GM12878 (cell line): ENCODE measurements around the gene FGD5. TPM values are rescaled to one million over a fixed set of nuclear protein-coding genes. Genes with fewer than 3 reads are reported as not detected.

ENCODE experiments used
- ATAC-seq: fragments of 200-7000 bp; cut with Tn5 transposase; 3 replicates; pipeline ENCODE4 v1.9.1; 2020; ENCODE audit warnings: mild to moderate bottlenecking, moderate library complexity
- BruUV-seq: library from RNA; stranded (reverse); fragments of 400-500 nt; replicated peaks from 2 replicates; lab custom pipeline; 2021; lab: Mats Ljungman, UMichigan
- CTCF ChIA-PET: fragments of 300-600 bp; sonication (Branson Sonifier 250); formaldehyde crosslinking; extraction: SDS; loops from one replicate; lab custom pipeline; 2021; ENCODE audit warnings: inconsistent platforms; lab: Yijun Ruan, JAX
- POLR2A ChIA-PET: fragments of 350-600 bp; formaldehyde crosslinking; extraction: SDS; loops from one replicate; lab custom pipeline; 2021; ENCODE audit warnings: inconsistent platforms; lab: Charles Lee
- RAD21 ChIA-PET: fragments of 300-600 bp; sonication (Branson Sonifier 250); formaldehyde crosslinking; loops from one replicate; lab custom pipeline; 2023; ENCODE audit warnings: antibody characterized with exemption; ENCODE audit not compliant: unreplicated experiment; lab: Charles Lee
- SMC1A ChIA-PET: fragments of 300-600 bp; sonication (Branson Sonifier 250); formaldehyde crosslinking; loops from one replicate; lab custom pipeline; 2023; ENCODE audit not compliant: unreplicated experiment, uncharacterized antibody; lab: Charles Lee
- DNase-seq: peaks from one replicate; pipeline ENCODE4 v3.0.0-alpha.2; 2011; ENCODE audit warnings: low read depth, low spot score
- FAIRE-seq: peaks from 3 replicates; lab custom pipeline; 2011; peaks lifted over from hg19 to GRCh38; lab: Jason Lieb, UNC
- H2AFZ ChIP-seq: 2 replicates; pipeline ENCODE4 v1.6.0; 2011; ENCODE audit warnings: low read depth, low read length, control low read depth; ENCODE audit not compliant: control insufficient read depth
- H3K27ac ChIP-seq: 2 replicates; pipeline ENCODE4 v1.5.1; 2011; ENCODE audit warnings: control low read depth; ENCODE audit not compliant: control insufficient read depth, insufficient read depth
- H3K27me3 ChIP-seq, 2 experiments: replicated peaks in 1 of 2; 2 replicates each; pipeline versions ENCODE4 v1.6.0 to v1.6.1; 2011; ENCODE audit warnings: low read length in 1 of 2; ENCODE audit not compliant: control insufficient read depth in 2 of 2, insufficient read depth in 2 of 2
- H3K36me3 ChIP-seq, 2 experiments: 2 replicates each; pipeline ENCODE4 v1.5.1; 2011; ENCODE audit warnings: low read length in 1 of 2; ENCODE audit not compliant: control insufficient read depth in 2 of 2, insufficient read depth in 2 of 2
- H3K4me1 ChIP-seq: 2 replicates; pipeline ENCODE4 v1.6.1; 2011; ENCODE audit warnings: mild to moderate bottlenecking, low read length, moderate library complexity, mixed read lengths; ENCODE audit not compliant: control insufficient read depth, insufficient read depth
- H3K4me2 ChIP-seq: 2 replicates; pipeline ENCODE4 v1.6.0; 2011; ENCODE audit warnings: control low read depth; ENCODE audit not compliant: control insufficient read depth, insufficient read depth
- H3K4me3 ChIP-seq: fragments of 200-600 bp; sonication (generic); 2 replicates; pipeline ENCODE4 v1.5.1; 2016
- H3K79me2 ChIP-seq: 2 replicates; pipeline ENCODE4 v1.6.0; 2011; ENCODE audit warnings: low read length; ENCODE audit not compliant: control insufficient read depth, insufficient read depth
- H3K9ac ChIP-seq: 2 replicates; pipeline ENCODE4 v1.8.0; 2011; ENCODE audit warnings: low read length, control low read depth, mixed read lengths; ENCODE audit not compliant: control insufficient read depth, insufficient read depth
- H3K9me3 ChIP-seq: replicated peaks from 3 replicates; pipeline ENCODE4 v1.5.1; 2011; ENCODE audit warnings: mild to moderate bottlenecking, low read length; ENCODE audit not compliant: control insufficient read depth, insufficient read depth
- H4K20me1 ChIP-seq: 2 replicates; pipeline ENCODE4 v1.6.0; 2011; ENCODE audit not compliant: control insufficient read depth, insufficient read depth
- CBFB ChIP-seq: IDR thresholded peaks from 2 replicates; pipeline ENCODE4 v1.6.1; 2016; ENCODE audit warnings: antibody characterized with exemption, low read depth
- ESRRA ChIP-seq: IDR thresholded peaks from 2 replicates; pipeline ENCODE4 v1.6.1; 2012; ENCODE audit warnings: mild to moderate bottlenecking, low read length, improper control_type of control experiment
- FOXK2 ChIP-seq: fragments of 450-650 bp; IDR thresholded peaks from 2 replicates; pipeline ENCODE4 v1.6.1; 2017; ENCODE audit warnings: mild to moderate bottlenecking, moderate library complexity
- NFXL1 ChIP-seq: fragments of 450-650 bp; IDR thresholded peaks from 2 replicates; pipeline ENCODE4 v1.6.1; 2017; ENCODE audit warnings: antibody characterized with exemption, mild to moderate bottlenecking, borderline replicate concordance
- NR2C1 ChIP-seq: fragments of 450-650 bp; IDR thresholded peaks from 2 replicates; pipeline ENCODE4 v1.6.1; 2017; ENCODE audit warnings: antibody characterized with exemption, mild to moderate bottlenecking, moderate library complexity
- SMAD5 ChIP-seq: IDR thresholded peaks from 2 replicates; pipeline ENCODE4 v1.6.1; 2016; ENCODE audit warnings: antibody characterized with exemption, low read depth
- SREBF1 ChIP-seq: IDR thresholded peaks from 2 replicates; pipeline ENCODE4 v1.6.1; 2012; ENCODE audit warnings: mild to moderate bottlenecking, low read length
- USF2 ChIP-seq: IDR thresholded peaks from 2 replicates; pipeline ENCODE4 v1.6.1; 2011; ENCODE audit warnings: low read depth, low read length, improper control_type of control experiment, borderline replicate concordance
- ZBTB4 ChIP-seq: fragments of 450-650 bp; formaldehyde crosslinking; IDR thresholded peaks from 2 replicates; pipeline ENCODE4 v1.4.0; 2022; ENCODE audit warnings: mild to moderate bottlenecking, moderate library complexity
- ZNF24 ChIP-seq: fragments of 450-650 bp; IDR thresholded peaks from 2 replicates; pipeline ENCODE4 v1.6.1; 2017; ENCODE audit warnings: antibody characterized with exemption, mild to moderate bottlenecking
- WGBS: methylation state at CpG from one replicate; pipeline ENCODE4 v1.1.6; 2016; ENCODE audit warnings: low lambda C conversion rate; ENCODE audit not compliant: insufficient replicate concordance, insufficient coverage; ENCODE audit errors: missing lambda C conversion rate; 5-methylcytosine and 5-hydroxymethylcytosine counted together
- in situ Hi-C: fragments of 300-500 bp; cut with MboI; formaldehyde crosslinking; loops from 9 replicates; pipeline ENCODE4 v1.14.3; 2018; ENCODE audit warnings: mixed read lengths
- intact Hi-C: fragments of 100-400 bp; cut with micrococcal nuclease; formaldehyde crosslinking; loops from one replicate; pipeline ENCODE4 v1.14.2; 2022; ENCODE audit not compliant: unreplicated experiment
- polyA plus RNA-seq, 11 experiments: library from polyadenylated mRNA; depleted of rRNA in 4 of 11; unstranded in 6 of 11; stranded (reverse) in 5 of 11; fragments of >200 nt; fragmentation: Nextera tagmentation in 4 of 11; fragmentation: Illumina TruSeq in 1 of 11; extraction: Ambion mirVana in 4 of 11; extraction: Trizol in 1 of 11; gene quantifications; 1 replicate in 1 of 11; 2 replicates in 10 of 11; pipeline versions ENCODE4 v1.2.1 to v1.2.3, GENCODE V29; 2011 to 2016; ENCODE audit warnings: inconsistent platforms in 2 of 11, missing spikeins in 2 of 11, low read depth in 1 of 11
- total RNA-seq, 4 experiments: library from RNA; depleted of rRNA in 3 of 4; stranded (reverse); fragments of >200 nt in 3 of 4; fragmentation: Illumina TruSeq in 1 of 4; extraction: Trizol in 1 of 4; gene quantifications; 2 replicates each; pipeline versions ENCODE4 v1.2.1 to v1.2.3, GENCODE V29; 2013 to 2021

The FGD5 gene
- total and polyA plus RNA-seq, 10 of the 15 experiments (the other 5 are each of a cell fraction or from before 2014, with no cell fraction given): 0.03 to 0.13 (median 0.11) TPM; not detected in 3

GRCh38 chr3:14891135-14892132 lies 72.7 kb downstream of the FGD5 start:
- ChIA-PET CTCF (interaction anchor here (0.6 kb wide), 1 partner anchor 24 kb away, joined by 3 read pairs; no protein-coding TSS in a partner anchor), POLR2A (no interaction called here), SMC1A (no interaction called here), RAD21 (no interaction called here)
- no peaks in the 10 kb centered on the region for H3K79me2 ChIP-seq
- H4K20me1 ChIP-seq: no peaks in the 10 kb centered on the region
- DNase-seq (no peak), FAIRE-seq (no peak), ATAC-seq (peak; percentile 56)
- H3K4me1 ChIP-seq: no peaks in the 10 kb centered on the region
- BruUV-seq: no TSS peak
- no peak overlapping the region for H3K9ac ChIP-seq
- no peaks in the 10 kb centered on the region for H3K36me3 ChIP-seq
- H2AFZ ChIP-seq: no peak overlapping the region
- no peak overlapping the region for H3K4me2 ChIP-seq
- H3K9me3 ChIP-seq: no peaks in the 10 kb centered on the region
- no peak overlapping the region for H3K27ac ChIP-seq
- no peak overlapping the region for H3K4me3 ChIP-seq
- peaks cover 0 to 4% of the 10 kb centered on the region in 2 experiments; a peak in 2 of 4 replicates for H3K27me3 ChIP-seq
- intact Hi-C loops: no loop called here
- in situ Hi-C loops: no loop called here
- TF ChIP-seq FOXK2: no peak
- no peak for TF ChIP-seq ZBTB4 (CRISPR knock-in tag)
- no peak for TF ChIP-seq NR2C1
- TF ChIP-seq ESRRA: no peak
- no peak for TF ChIP-seq CBFB
- TF ChIP-seq SREBF1: no peak
- no peak for TF ChIP-seq ZNF24
- TF ChIP-seq NFXL1: no peak
- TF ChIP-seq USF2: no peak
- TF ChIP-seq SMAD5: no peak
- WGBS: 25% methylated on average over 12 of the region's 12 CpGs
